Keratinocyte (primary cell): ENCODE measurements around the gene PLXNB3.
A peak's percentile ranks its signal among the peaks of the same experiment; 100 is the strongest.

Source experiments
- EZH2 ChIP-seq: IDR thresholded peaks from one replicate; pipeline ENCODE4 v1.6.1; 2012; ENCODE audit warnings: inconsistent platforms, mild to moderate bottlenecking, low read length, moderate library complexity
- TF ChIP-seq, protein P1 (sequence below), 3 experiments: IDR thresholded peaks in 1 of 3; conservative IDR thresholded peaks in 1 of 3; optimal IDR thresholded peaks in 1 of 3; 2 replicates in 2 of 3; 3 replicates in 1 of 3; pipeline versions ENCODE3 to v1.5.1; 2011; ENCODE audit warnings: low read length in 3 of 3, mild to moderate bottlenecking in 3 of 3, moderate library complexity in 2 of 3, control low read depth in 1 of 3, inconsistent platforms in 1 of 3; ENCODE audit not compliant: insufficient read depth in 2 of 3; ENCODE audit errors: extremely low read depth in 1 of 3

GRCh38 chrX:153744210-153745066, 19.6 kb upstream of the PLXNB3 start:
- TF ChIP-seq, protein P1, sequence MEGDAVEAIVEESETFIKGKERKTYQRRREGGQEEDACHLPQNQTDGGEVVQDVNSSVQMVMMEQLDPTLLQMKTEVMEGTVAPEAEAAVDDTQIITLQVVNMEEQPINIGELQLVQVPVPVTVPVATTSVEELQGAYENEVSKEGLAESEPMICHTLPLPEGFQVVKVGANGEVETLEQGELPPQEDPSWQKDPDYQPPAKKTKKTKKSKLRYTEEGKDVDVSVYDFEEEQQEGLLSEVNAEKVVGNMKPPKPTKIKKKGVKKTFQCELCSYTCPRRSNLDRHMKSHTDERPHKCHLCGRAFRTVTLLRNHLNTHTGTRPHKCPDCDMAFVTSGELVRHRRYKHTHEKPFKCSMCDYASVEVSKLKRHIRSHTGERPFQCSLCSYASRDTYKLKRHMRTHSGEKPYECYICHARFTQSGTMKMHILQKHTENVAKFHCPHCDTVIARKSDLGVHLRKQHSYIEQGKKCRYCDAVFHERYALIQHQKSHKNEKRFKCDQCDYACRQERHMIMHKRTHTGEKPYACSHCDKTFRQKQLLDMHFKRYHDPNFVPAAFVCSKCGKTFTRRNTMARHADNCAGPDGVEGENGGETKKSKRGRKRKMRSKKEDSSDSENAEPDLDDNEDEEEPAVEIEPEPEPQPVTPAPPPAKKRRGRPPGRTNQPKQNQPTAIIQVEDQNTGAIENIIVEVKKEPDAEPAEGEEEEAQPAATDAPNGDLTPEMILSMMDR (optimal IDR thresholded peaks at IDR 0.05 in 1 of 3, IDR thresholded peaks at IDR 0.05 in 1 of 3, conservative IDR thresholded peaks at IDR 0.05 in 1 of 3; ENCODE audit: extremely low read depth in 1 of 3, insufficient read depth in 2 of 3, low read length in 3 of 3): peak in 2 of 3 experiments; percentile 26 to 37
- TF ChIP-seq EZH2: no peak
